Lower lobe of right lung (tissue), 2 donors: Measurements from ENCODE around the gene LCE2C. TPM values are rescaled to one million over a fixed set of nuclear protein-coding genes. Genes with fewer than 3 reads are reported as not detected.
"Not testable (repeated sequence)": the region's sequence is repeated elsewhere in the genome, so short reads cannot be mapped to it uniquely, and the experiment has no call there.

Source experiments
- ATAC-seq, 2 donors: fragments of 200-7000 bp; cut with Tn5 transposase; one replicate each; pipeline ENCODE4 v1.9.1; 2020 to 2022; ENCODE audit warnings: mild to moderate bottlenecking in 2 of 2, moderate library complexity in 2 of 2
- DNase-seq: peaks from one replicate; pipeline ENCODE4 v3.0.0-alpha.2; 2020
- H3K27ac ChIP-seq: fragments of 200-600 bp; one replicate; pipeline ENCODE4 v1.8.0; 2022
- H3K27me3 ChIP-seq: fragments of 200-600 bp; one replicate; pipeline ENCODE4 v1.8.0; 2022; ENCODE audit warnings: low read depth
- H3K36me3 ChIP-seq: fragments of 200-600 bp; one replicate; pipeline ENCODE4 v1.8.0; 2022; ENCODE audit warnings: mild to moderate bottlenecking
- H3K4me1 ChIP-seq: fragments of 200-600 bp; one replicate; pipeline ENCODE4 v1.8.0; 2022
- H3K4me3 ChIP-seq: fragments of 200-600 bp; one replicate; pipeline ENCODE4 v1.8.0; 2022; ENCODE audit warnings: mild to moderate bottlenecking
- H3K9me3 ChIP-seq: fragments of 200-600 bp; one replicate; pipeline ENCODE4 v1.8.0; 2022
- intact Hi-C: fragments of 100-400 bp; cut with DNase I; formaldehyde crosslinking; loops from one replicate; pipeline ENCODE4 v1.11.0; 2022
- long read RNA-seq: library from polyadenylated mRNA; unstranded; transcript quantifications from one replicate; pipeline ENCODE4 v2.0.0, GENCODE V29; 2021
- total RNA-seq: library from RNA; stranded (reverse); fragmentation: NEBNext Ultra II Directional; extraction: Animal tissue kit (Norgen Biotek cat#: 25700); gene quantifications from one replicate; pipeline ENCODE4 v1.2.1, GENCODE V29; 2021
- TF ChIP-seq, protein P1 (sequence below): fragments of 200-600 bp; IDR thresholded peaks from one replicate; pipeline ENCODE4 v1.8.0; 2022; ENCODE audit warnings: antibody characterized with exemption, mild to moderate bottlenecking
- donor health status: DM: no; HTN: yes; CAD: no; lungs with severe emphysema.

LCE2C gene, protein sequence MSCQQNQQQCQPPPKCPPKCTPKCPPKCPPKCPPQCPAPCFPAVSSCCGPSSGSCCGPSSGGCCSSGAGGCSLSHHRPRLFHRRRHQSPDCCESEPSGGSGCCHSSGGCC
- not detected for total RNA-seq
- long read RNA-seq: 0 reads

DNA sequence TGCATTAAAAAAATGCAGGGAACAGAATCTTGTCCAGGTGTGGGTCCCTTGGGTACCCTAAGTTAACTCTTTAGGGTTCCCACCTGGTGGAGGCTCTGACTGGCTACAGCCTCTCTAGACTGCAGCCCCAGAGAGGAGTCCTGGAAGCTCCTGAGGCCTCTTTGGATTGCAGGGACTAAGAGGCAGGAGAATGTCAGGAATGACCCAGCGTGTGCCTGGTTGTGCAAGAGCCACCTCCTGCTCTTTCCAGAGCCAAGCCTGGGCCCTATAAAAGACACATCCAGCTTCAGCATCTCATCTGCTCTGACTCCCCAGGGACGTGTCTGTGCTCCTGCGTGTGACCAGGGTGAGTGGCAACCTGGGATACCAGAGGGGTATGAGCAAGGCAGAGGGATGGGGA is at the start of gene LCE2C:
Gene LCE2C (plus strand): TSS at position 297 of the 400 bp plus-strand sequence. CDS start 737 bp downstream, outside the sequence.
- H3K27ac ChIP-seq, DNase-seq, intact Hi-C loops, H3K4me1 ChIP-seq, ATAC-seq, H3K36me3 ChIP-seq, H3K9me3 ChIP-seq, H3K4me3 ChIP-seq, H3K27me3 ChIP-seq: not testable (repeated sequence)

DNA sequence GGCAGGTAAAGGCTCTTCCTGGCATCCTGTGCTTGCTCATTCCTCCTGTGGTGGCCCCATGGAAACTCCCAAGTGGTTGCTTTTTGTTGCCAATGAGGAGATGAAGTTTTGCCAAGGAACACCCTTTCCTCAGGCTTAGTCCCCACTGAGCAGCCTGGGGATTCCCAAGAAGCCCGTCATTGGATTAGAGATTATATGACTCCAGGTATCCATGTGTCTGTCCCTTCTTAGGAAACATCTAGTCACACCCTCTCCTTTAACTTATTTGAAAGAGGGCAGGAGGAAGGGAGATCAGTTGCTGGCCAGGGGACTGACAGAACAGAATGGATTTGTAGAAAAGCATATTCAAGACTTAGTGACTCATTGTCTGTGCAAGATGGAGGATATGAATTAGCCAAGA is 48.3 kb upstream of the LCE2C start:
- H3K36me3 ChIP-seq: no peaks in the 10 kb centered on the region
- no peak overlapping the region for H3K4me3 ChIP-seq
- no peak overlapping the region for H3K27ac ChIP-seq
- H3K4me1 ChIP-seq: no peaks in the 10 kb centered on the region
- H3K9me3 ChIP-seq: no peaks in the 10 kb centered on the region
- ATAC-seq (no peak), DNase-seq (no peak)
- no peaks in the 10 kb centered on the region for H3K27me3 ChIP-seq
- intact Hi-C loops: no loop called here
- TF ChIP-seq, protein P1, sequence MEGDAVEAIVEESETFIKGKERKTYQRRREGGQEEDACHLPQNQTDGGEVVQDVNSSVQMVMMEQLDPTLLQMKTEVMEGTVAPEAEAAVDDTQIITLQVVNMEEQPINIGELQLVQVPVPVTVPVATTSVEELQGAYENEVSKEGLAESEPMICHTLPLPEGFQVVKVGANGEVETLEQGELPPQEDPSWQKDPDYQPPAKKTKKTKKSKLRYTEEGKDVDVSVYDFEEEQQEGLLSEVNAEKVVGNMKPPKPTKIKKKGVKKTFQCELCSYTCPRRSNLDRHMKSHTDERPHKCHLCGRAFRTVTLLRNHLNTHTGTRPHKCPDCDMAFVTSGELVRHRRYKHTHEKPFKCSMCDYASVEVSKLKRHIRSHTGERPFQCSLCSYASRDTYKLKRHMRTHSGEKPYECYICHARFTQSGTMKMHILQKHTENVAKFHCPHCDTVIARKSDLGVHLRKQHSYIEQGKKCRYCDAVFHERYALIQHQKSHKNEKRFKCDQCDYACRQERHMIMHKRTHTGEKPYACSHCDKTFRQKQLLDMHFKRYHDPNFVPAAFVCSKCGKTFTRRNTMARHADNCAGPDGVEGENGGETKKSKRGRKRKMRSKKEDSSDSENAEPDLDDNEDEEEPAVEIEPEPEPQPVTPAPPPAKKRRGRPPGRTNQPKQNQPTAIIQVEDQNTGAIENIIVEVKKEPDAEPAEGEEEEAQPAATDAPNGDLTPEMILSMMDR: no peak

DNA sequence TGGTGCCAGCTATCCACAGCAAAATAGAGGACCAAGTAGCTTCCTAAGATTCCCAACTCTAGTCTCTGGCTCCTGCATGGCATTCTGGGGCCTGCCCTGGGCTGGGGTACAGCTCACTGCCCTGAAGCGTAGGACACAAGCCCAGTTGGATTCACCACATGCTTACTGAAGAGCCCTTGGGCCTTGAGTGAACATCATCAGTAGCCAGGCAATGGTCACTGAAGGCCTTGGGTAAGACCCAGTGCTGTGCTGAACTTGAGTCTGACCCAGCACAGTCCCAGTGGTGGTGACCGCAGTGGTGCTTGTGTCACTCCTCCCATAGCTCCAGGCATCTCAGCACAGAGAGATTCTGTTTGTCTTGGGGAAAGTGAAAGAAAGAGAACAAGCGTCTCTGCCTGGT is 44.5 kb upstream of the LCE2C start:
- H3K27me3 ChIP-seq: no peaks in the 10 kb centered on the region
- H3K4me3 ChIP-seq: no peak overlapping the region
- intact Hi-C loops: no loop called here
- ATAC-seq: no peak
- no peak for DNase-seq
- no peaks in the 10 kb centered on the region for H3K36me3 ChIP-seq
- no peaks in the 10 kb centered on the region for H3K4me1 ChIP-seq
- no peak overlapping the region for H3K27ac ChIP-seq
- peaks cover 3% of the 10 kb centered on the region for H3K9me3 ChIP-seq
- TF ChIP-seq, protein P1: no peak

DNA sequence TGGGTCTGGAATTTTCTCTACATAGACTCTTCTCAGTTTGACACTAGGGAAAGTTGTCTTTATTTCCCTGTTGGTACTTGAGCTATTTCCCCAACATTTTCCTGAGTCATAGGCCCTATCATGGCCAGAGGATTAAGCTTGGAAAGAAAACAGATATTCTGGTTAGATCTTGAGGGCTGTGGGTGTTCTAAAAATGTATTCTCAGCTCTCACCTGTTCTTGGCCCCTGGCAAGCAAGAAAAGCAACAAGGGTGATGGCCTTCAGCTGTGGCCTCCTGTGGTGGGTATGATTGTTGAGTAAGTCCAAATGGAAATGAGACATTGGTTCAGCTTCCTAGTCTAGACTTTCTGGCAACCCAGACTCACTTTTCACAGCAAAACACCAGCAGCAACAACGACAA is 34.7 kb upstream of the LCE2C start:
- TF ChIP-seq, protein P1: no peak
- H3K36me3 ChIP-seq: no peaks in the 10 kb centered on the region
- no peaks in the 10 kb centered on the region for H3K4me1 ChIP-seq
- DNase-seq (no peak), ATAC-seq (no peak)
- H3K27me3 ChIP-seq: no peaks in the 10 kb centered on the region
- H3K4me3 ChIP-seq: no peak overlapping the region
- no peak overlapping the region for H3K27ac ChIP-seq
- intact Hi-C loops: no loop called here
- H3K9me3 ChIP-seq: no peaks in the 10 kb centered on the region

DNA sequence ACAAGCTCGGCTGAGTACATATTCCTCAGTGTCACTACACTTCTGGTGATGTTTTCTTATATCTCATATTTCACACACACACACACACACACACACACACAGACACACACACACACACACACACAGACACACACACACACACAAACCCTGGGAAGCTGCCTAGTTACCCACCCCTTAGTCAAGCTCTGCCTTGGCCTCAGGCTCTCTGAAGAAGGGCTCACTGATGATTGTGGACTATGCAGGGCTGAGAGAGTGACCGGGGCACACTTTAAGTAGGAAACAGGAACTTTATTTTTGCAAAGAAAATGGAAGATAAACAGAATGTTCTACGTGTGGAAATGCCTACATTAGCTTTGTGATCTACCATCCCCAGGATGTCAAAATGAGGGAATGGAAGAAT is 31.1 kb upstream of the LCE2C start:
- Histone ChIP-seq H3K27me3 (peaks cover 6% of the 10 kb centered on the region), H3K27ac (no peak overlapping the region), H3K4me3 (no peak overlapping the region), H3K36me3 (no peaks in the 10 kb centered on the region), H3K4me1 (no peaks in the 10 kb centered on the region), H3K9me3 (no peaks in the 10 kb centered on the region)
- intact Hi-C loops: no loop called here
- ATAC-seq: no peak
- DNase-seq: no peak
- TF ChIP-seq, protein P1: no peak

DNA sequence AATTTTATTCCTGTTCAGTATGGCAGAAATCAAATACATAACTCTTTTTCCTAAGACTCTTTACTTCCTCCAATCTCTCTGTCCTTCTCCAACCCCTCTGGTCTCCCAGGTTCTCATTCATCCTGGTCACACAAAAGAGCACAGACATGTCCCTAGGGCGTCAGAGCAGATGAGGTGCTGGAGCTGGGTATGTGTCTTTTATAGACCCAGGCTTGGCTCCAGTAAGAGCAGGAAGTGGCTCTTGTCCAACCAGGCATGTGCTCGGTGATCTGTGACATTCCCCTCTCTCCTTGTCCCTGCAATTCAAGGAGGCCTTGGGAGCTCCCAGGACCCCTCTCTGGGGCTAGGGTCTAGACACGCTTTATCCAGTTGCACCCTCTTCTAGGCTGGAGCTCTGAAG is 29.9 kb upstream of the LCE2C start:
- ATAC-seq: no peak
- intact Hi-C loops: no loop called here
- Histone ChIP-seq H3K36me3 (no peaks in the 10 kb centered on the region), H3K9me3 (no peaks in the 10 kb centered on the region), H3K27me3 (peaks cover 6% of the 10 kb centered on the region), H3K4me1 (no peaks in the 10 kb centered on the region), H3K4me3 (no peak overlapping the region), H3K27ac (no peak overlapping the region)
- TF ChIP-seq, protein P1: no peak
- no peak for DNase-seq
